ENCODE data around the gene UBE2QL1. TPM values are rescaled to one million over a fixed set of nuclear protein-coding genes. Genes with fewer than 3 reads are reported as not detected.

The UBE2QL1 gene
- total RNA-seq, 1 donor from 2014 or later: 2.7 TPM

- Mint-ChIP-seq H3K27ac (ENCODE audit: unreplicated experiment) (no peak overlapping the region), H3K36me3 (ENCODE audit: low read depth) (no peaks in the 10 kb centered on the region), H3K27me3 (ENCODE audit: low read depth) (peaks cover 22% of the 10 kb centered on the region), H3K9me3 (no peaks in the 10 kb centered on the region), H3K4me3 (no peak overlapping the region), H3K4me1 (no peaks in the 10 kb centered on the region)
- no peak for TF ChIP-seq CTCF (conservative IDR thresholded peaks at IDR 0.05)
- no peak for DNase-seq (ENCODE audit: low read depth, low spot score)
Measured at GRCh38 chr5:6419340-6419852, 29.3 kb upstream of the UBE2QL1 start.

GRCh38 chr5:6423327-6424109 is 25.1 kb upstream of the UBE2QL1 start:
- no peak overlapping the region for H3K27ac Mint-ChIP-seq (ENCODE audit: unreplicated experiment)

GRCh38 chr5:6424110-6424659 is 24.5 kb upstream of the UBE2QL1 start:
- no peak for TF ChIP-seq CTCF (conservative IDR thresholded peaks at IDR 0.05)
- H3K4me3 Mint-ChIP-seq: no peak overlapping the region
- H3K27me3 Mint-ChIP-seq (ENCODE audit: low read depth): peaks cover 43% of the 10 kb centered on the region
- no peaks in the 10 kb centered on the region for H3K4me1 Mint-ChIP-seq
- DNase-seq (ENCODE audit: low read depth, low spot score): no peak
- no peaks in the 10 kb centered on the region for H3K36me3 Mint-ChIP-seq (ENCODE audit: low read depth)
- H3K9me3 Mint-ChIP-seq: peaks cover 3% of the 10 kb centered on the region
- no peak overlapping the region for H3K27ac Mint-ChIP-seq (ENCODE audit: unreplicated experiment)

More at GRCh38 chr5:6423327-6424109, 25.1 kb upstream of the UBE2QL1 start:
- Mint-ChIP-seq H3K27me3 (ENCODE audit: low read depth) (peaks cover 39% of the 10 kb centered on the region), H3K4me1 (no peaks in the 10 kb centered on the region), H3K36me3 (ENCODE audit: low read depth) (no peaks in the 10 kb centered on the region), H3K9me3 (no peaks in the 10 kb centered on the region), H3K4me3 (no peak overlapping the region)
- no peak for TF ChIP-seq CTCF (conservative IDR thresholded peaks at IDR 0.05)
- no peak for DNase-seq (ENCODE audit: low read depth, low spot score)

- Mint-ChIP-seq H3K4me1 (no peaks in the 10 kb centered on the region), H3K9me3 (peaks cover 5% of the 10 kb centered on the region), H3K27ac (ENCODE audit: unreplicated experiment) (peak overlapping the region; percentile 43), H3K36me3 (ENCODE audit: low read depth) (no peaks in the 10 kb centered on the region), H3K27me3 (ENCODE audit: low read depth) (peaks cover 45% of the 10 kb centered on the region), H3K4me3 (no peak overlapping the region)
- TF ChIP-seq CTCF (conservative IDR thresholded peaks at IDR 0.05): no peak
- no peak for DNase-seq (ENCODE audit: low read depth, low spot score)
Measured at GRCh38 chr5:6424700-6425099, 24.0 kb upstream of the UBE2QL1 start.

- no peak overlapping the region for H3K4me3 Mint-ChIP-seq
- TF ChIP-seq CTCF (conservative IDR thresholded peaks at IDR 0.05): no peak
- no peaks in the 10 kb centered on the region for H3K36me3 Mint-ChIP-seq (ENCODE audit: low read depth)
- peaks cover 45% of the 10 kb centered on the region for H3K27me3 Mint-ChIP-seq (ENCODE audit: low read depth)
- H3K9me3 Mint-ChIP-seq: peaks cover 5% of the 10 kb centered on the region
- no peaks in the 10 kb centered on the region for H3K4me1 Mint-ChIP-seq
- no peak overlapping the region for H3K27ac Mint-ChIP-seq (ENCODE audit: unreplicated experiment)
- DNase-seq (ENCODE audit: low read depth, low spot score): no peak
Measured at GRCh38 chr5:6427694-6428093, 21.0 kb upstream of the UBE2QL1 start.
